Ovary (tissue), 3 donors: ENCODE data around the gene TLX2.

ENCODE experiments used
- EP300 ChIP-seq: sonication (generic); formaldehyde crosslinking; IDR thresholded peaks from one replicate; pipeline ENCODE4 v1.6.1; 2017; ENCODE audit warnings: antibody characterized with exemption
- POLR2A ChIP-seq: fragments of 450-650 bp; IDR thresholded peaks from one replicate; pipeline ENCODE4 v1.6.1; 2017; ENCODE audit warnings: antibody characterized with exemption, mild to moderate bottlenecking, moderate library complexity
- TF ChIP-seq, protein P1 (sequence below), 3 donors: fragments of 450-650 bp in 2 of 3; fragments of 200-600 bp in 1 of 3; IDR thresholded peaks; one replicate each; pipeline versions ENCODE4 v1.5.1 to v1.8.0; 2016 to 2022; ENCODE audit warnings: antibody characterized with exemption in 3 of 3, mild to moderate bottlenecking in 1 of 3
- donor health status: DM: no; HTN: no; CAD: no.

DNA sequence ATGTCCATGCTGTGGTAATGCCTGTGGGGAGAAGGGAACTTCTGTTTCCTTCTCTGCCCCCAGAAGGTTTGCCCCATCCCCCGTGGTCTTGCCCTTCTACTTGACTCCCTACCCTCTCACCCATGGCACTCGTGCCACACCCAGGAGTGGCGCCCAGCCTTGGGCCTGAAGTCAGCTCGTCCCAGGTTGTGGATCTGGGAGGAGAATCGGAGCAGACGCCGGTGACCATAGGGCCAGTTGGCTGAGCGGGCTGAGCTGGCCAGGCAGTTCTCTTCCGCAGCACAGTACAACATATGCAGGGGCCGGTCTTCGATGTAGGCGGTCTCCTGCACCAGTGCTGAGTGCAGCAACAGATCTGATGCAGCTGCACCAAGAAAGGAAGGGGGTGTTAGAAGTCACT, 20.2 kb downstream of the TLX2 start:
- TF ChIP-seq, protein P1, sequence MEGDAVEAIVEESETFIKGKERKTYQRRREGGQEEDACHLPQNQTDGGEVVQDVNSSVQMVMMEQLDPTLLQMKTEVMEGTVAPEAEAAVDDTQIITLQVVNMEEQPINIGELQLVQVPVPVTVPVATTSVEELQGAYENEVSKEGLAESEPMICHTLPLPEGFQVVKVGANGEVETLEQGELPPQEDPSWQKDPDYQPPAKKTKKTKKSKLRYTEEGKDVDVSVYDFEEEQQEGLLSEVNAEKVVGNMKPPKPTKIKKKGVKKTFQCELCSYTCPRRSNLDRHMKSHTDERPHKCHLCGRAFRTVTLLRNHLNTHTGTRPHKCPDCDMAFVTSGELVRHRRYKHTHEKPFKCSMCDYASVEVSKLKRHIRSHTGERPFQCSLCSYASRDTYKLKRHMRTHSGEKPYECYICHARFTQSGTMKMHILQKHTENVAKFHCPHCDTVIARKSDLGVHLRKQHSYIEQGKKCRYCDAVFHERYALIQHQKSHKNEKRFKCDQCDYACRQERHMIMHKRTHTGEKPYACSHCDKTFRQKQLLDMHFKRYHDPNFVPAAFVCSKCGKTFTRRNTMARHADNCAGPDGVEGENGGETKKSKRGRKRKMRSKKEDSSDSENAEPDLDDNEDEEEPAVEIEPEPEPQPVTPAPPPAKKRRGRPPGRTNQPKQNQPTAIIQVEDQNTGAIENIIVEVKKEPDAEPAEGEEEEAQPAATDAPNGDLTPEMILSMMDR (IDR thresholded peaks at IDR 0.05): no peak
- TF ChIP-seq POLR2A (no peak), EP300 (no peak)
